ENCODE results near the gene CCDC172.

Gene CCDC172

DNA sequence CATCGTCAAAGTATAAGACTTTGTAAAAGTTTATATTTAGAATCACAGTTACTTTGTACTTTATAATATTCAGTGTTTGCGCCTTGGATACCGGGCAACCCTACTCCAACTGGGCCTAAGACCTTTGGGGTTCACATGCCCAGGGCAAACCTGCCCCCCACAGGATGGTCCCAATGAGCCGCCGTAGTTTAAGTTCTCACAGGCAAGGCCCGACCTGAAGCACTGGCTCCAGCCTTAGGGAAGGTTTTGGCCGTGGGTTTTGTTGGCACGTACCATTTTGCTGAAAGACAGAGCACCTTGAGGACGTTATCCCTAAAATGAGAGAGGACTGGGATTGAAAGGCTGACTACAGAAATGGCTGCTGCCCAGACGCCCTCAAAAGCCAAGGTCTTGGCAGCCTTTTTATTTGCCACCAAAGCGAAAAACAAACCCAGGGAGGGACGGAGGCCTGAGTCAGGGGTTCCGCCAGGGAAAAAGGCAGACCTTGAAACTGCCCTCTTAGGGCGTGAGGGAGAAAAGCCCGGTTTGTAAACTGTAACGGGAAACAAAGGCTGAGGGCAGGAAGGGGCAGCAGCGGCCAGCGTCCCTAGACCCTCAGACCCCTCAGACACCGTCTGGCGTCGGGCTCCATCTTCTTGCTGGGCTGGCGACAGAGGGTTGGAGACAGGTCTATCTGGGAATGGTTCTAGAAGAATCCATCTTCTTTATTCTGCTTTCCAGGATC, at the start of gene CCDC172:
CCDC172 (plus strand) TSS at position 222 of the 724 bp plus-strand sequence. CDS start 564 bp downstream, outside the sequence.
- Histone ChIP-seq H3K36me3 (ENCODE audit: control insufficient read depth, low read length) (no peaks in the 10 kb centered on the region), H4K20me1 (ENCODE audit: control insufficient read depth, insufficient read depth, low read depth, low read length) (no peaks in the 10 kb centered on the region), H3K79me2 (ENCODE audit: control insufficient read depth, low read length) (no peaks in the 10 kb centered on the region), H3K27ac (ENCODE audit: low read depth, low read length) (no peak within 1 kb of the TSS), H3K4me1 (ENCODE audit: control insufficient read depth, low read length) (no peaks in the 10 kb centered on the region), H3K4me3 (ENCODE audit: low read length) (no peak within 1 kb of the TSS), H3K9me2 (replicated peaks; ENCODE audit: control insufficient read depth, low read length) (no peaks in the 10 kb centered on the region), H3F3A (ENCODE audit: control insufficient read depth, insufficient read depth) (no peaks in the 10 kb centered on the region), H3K4me2 (ENCODE audit: low read length) (no peak within 1 kb of the TSS), H3K9me3 (ENCODE audit: control insufficient read depth, insufficient read depth, low read length) (no peaks in the 10 kb centered on the region), H3K27me3 (ENCODE audit: control insufficient read depth, low read length) (no peaks in the 10 kb centered on the region)
- no peak for TF ChIP-seq EZH2phosphoT487 (IDR thresholded peaks at IDR 0.05; ENCODE audit: borderline replicate concordance, low read length)
- no peak for TF ChIP-seq CTCF (IDR thresholded peaks at IDR 0.05; ENCODE audit: low read depth, low read length, poor library complexity, severe bottlenecking)

DNA sequence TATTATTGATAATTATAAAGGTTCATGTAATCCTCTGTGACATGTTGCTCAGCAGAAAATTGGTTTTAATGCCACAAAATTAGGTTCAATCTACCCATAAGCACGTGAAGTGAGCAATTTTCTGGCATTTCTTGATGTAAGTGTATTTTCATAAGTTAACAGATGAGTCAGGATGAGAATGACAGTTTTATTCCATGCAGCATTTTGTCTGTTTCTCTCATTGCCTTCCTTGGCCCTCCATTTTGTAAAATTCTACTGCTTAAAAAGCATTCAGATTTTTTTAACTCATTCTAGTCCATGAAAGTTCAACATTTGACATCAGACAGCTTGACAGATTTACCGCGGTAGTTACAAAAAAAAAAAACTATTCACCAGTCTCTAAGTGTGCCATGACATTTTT, 47.3 kb upstream of the CCDC172 start:
- no peak overlapping the region for H3K4me3 ChIP-seq (ENCODE audit: low read length)
- no peaks in the 10 kb centered on the region for H3K4me1 ChIP-seq (ENCODE audit: control insufficient read depth, low read length)
- H3F3A ChIP-seq (ENCODE audit: control insufficient read depth, insufficient read depth) = no peaks in the 10 kb centered on the region
- H3K4me2 ChIP-seq (ENCODE audit: low read length) = no peak overlapping the region
- no peaks in the 10 kb centered on the region for H3K36me3 ChIP-seq (ENCODE audit: control insufficient read depth, low read length)
- H3K9me2 ChIP-seq (replicated peaks; ENCODE audit: control insufficient read depth, low read length) = no peaks in the 10 kb centered on the region
- H3K79me2 ChIP-seq (ENCODE audit: control insufficient read depth, low read length) = no peaks in the 10 kb centered on the region
- H3K9me3 ChIP-seq (ENCODE audit: control insufficient read depth, insufficient read depth, low read length) = peaks cover 2% of the 10 kb centered on the region; the same call in 1 of the 2 replicates
- TF ChIP-seq CTCF (IDR thresholded peaks at IDR 0.05; ENCODE audit: low read depth, low read length, poor library complexity, severe bottlenecking) (no peak), EZH2phosphoT487 (IDR thresholded peaks at IDR 0.05; ENCODE audit: borderline replicate concordance, low read length) (no peak)
- no peaks in the 10 kb centered on the region for H4K20me1 ChIP-seq (ENCODE audit: control insufficient read depth, insufficient read depth, low read depth, low read length)
- H3K27me3 ChIP-seq (ENCODE audit: control insufficient read depth, low read length) = no peaks in the 10 kb centered on the region
- H3K27ac ChIP-seq (ENCODE audit: low read depth, low read length) = no peak overlapping the region

GRCh38 chr10:116278846-116279245, 45.4 kb upstream of the CCDC172 start:
- H3K27ac ChIP-seq (ENCODE audit: low read depth, low read length) = no peak overlapping the region
- H3K9me3 ChIP-seq (ENCODE audit: control insufficient read depth, insufficient read depth, low read length) = no peaks in the 10 kb centered on the region
- no peaks in the 10 kb centered on the region for H3K36me3 ChIP-seq (ENCODE audit: control insufficient read depth, low read length)
- H3K4me1 ChIP-seq (ENCODE audit: control insufficient read depth, low read length) = no peaks in the 10 kb centered on the region
- no peaks in the 10 kb centered on the region for H3K79me2 ChIP-seq (ENCODE audit: control insufficient read depth, low read length)
- H3K4me2 ChIP-seq (ENCODE audit: low read length) = no peak overlapping the region
- no peaks in the 10 kb centered on the region for H3K9me2 ChIP-seq (replicated peaks; ENCODE audit: control insufficient read depth, low read length)
- no peaks in the 10 kb centered on the region for H3K27me3 ChIP-seq (ENCODE audit: control insufficient read depth, low read length)
- TF ChIP-seq EZH2phosphoT487 (IDR thresholded peaks at IDR 0.05; ENCODE audit: borderline replicate concordance, low read length) = no peak
- TF ChIP-seq CTCF (IDR thresholded peaks at IDR 0.05; ENCODE audit: low read depth, low read length, poor library complexity, severe bottlenecking) = no peak
- no peaks in the 10 kb centered on the region for H3F3A ChIP-seq (ENCODE audit: control insufficient read depth, insufficient read depth)
- no peaks in the 10 kb centered on the region for H4K20me1 ChIP-seq (ENCODE audit: control insufficient read depth, insufficient read depth, low read depth, low read length)
- H3K4me3 ChIP-seq (ENCODE audit: low read length) = no peak overlapping the region

Measured in DOHH2 (cell line).